Mesothelial cell of epicardium (in vitro differentiated cells): ENCODE results near the gene RNF13. TPM values are rescaled to one million over a fixed set of nuclear protein-coding genes. Genes with fewer than 3 reads are reported as not detected.

Experiments used
- DNase-seq, 2 experiments: peaks; one replicate each; pipeline ENCODE4 v3.0.0; 2021; ENCODE audit warnings: low spot score in 2 of 2; ENCODE audit not compliant: unreplicated experiment in 2 of 2
- H3K27ac Mint-ChIP-seq: 2 replicates; pipeline ENCODE4 v1.8.0; 2021; ENCODE audit warnings: mixed read lengths
- H3K27me3 Mint-ChIP-seq: 2 replicates; pipeline ENCODE4 v1.8.0; 2021; ENCODE audit warnings: low read depth, mixed read lengths
- H3K36me3 Mint-ChIP-seq: 2 replicates; pipeline ENCODE4 v1.8.0; 2021; ENCODE audit warnings: mixed read lengths
- H3K4me1 Mint-ChIP-seq: 2 replicates; pipeline ENCODE4 v1.8.0; 2021; ENCODE audit warnings: mixed read lengths
- H3K4me3 Mint-ChIP-seq: 2 replicates; pipeline ENCODE4 v1.8.0; 2021; ENCODE audit warnings: mild to moderate bottlenecking, moderate library complexity, mixed read lengths
- H3K9me3 Mint-ChIP-seq: 2 replicates; pipeline ENCODE4 v1.8.0; 2021; ENCODE audit warnings: mixed read lengths
- total RNA-seq: library from RNA; stranded (reverse); gene quantifications from 3 replicates; pipeline ENCODE4 v1.2.1, GENCODE V29; 2021
- TF ChIP-seq, protein P1 (sequence below): fragments of 200-600 bp; sonication (generic); IDR thresholded peaks from one replicate; pipeline ENCODE4 v1.5.0; 2021; ENCODE audit warnings: antibody characterized with exemption; ENCODE audit not compliant: unreplicated experiment

The RNF13 gene
- total RNA-seq, 1 donor from 2014 or later: 29.8 TPM

DNA sequence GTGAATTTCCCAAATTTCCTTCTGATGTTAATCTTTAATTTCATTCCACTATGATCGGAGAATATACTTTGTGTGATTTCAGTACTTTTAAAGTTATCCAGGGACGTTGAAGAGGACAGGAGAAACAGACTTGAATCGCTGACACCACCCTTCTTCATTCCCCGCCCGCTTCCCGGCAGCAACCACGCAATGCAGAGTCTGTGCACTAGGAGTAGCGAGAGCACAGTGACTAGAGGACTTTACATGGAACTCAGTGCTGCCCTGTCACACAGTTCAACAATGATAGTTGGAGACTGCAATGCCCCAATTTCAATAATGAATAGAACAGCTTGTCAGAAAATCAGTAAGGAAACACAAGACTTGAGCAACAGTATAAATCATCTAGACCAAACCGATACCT lies 73.9 kb downstream of the RNF13 start:
- H3K9me3 Mint-ChIP-seq: peaks cover 21% of the 10 kb centered on the region
- H3K27me3 Mint-ChIP-seq: no peaks in the 10 kb centered on the region
- no peak overlapping the region for H3K4me3 Mint-ChIP-seq
- no peak overlapping the region for H3K27ac Mint-ChIP-seq
- DNase-seq: no peak
- TF ChIP-seq, protein P1, sequence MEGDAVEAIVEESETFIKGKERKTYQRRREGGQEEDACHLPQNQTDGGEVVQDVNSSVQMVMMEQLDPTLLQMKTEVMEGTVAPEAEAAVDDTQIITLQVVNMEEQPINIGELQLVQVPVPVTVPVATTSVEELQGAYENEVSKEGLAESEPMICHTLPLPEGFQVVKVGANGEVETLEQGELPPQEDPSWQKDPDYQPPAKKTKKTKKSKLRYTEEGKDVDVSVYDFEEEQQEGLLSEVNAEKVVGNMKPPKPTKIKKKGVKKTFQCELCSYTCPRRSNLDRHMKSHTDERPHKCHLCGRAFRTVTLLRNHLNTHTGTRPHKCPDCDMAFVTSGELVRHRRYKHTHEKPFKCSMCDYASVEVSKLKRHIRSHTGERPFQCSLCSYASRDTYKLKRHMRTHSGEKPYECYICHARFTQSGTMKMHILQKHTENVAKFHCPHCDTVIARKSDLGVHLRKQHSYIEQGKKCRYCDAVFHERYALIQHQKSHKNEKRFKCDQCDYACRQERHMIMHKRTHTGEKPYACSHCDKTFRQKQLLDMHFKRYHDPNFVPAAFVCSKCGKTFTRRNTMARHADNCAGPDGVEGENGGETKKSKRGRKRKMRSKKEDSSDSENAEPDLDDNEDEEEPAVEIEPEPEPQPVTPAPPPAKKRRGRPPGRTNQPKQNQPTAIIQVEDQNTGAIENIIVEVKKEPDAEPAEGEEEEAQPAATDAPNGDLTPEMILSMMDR: no peak
- peaks cover 33% of the 10 kb centered on the region for H3K36me3 Mint-ChIP-seq
- peaks cover 9% of the 10 kb centered on the region for H3K4me1 Mint-ChIP-seq

DNA sequence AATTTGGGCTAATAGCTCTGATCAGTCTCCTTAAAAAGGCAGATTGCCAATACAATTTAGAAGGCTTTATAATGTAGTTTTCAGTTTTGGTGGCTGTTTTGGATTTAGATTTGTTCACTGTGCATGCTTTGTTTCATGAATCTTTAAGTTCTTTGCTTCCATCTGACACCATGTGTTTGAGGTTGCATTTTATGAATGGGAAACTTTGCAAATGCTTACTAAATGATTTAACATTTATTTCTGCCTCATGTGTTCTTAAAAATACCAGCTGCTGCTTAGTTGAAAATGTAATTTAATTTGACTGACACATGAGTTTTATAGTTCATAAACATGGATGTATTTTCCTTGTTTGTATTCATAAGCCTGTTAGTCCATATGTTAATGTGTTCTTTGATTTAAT lies 78.6 kb downstream of the RNF13 start:
- H3K4me3 Mint-ChIP-seq: no peak overlapping the region
- DNase-seq: no peak
- H3K27ac Mint-ChIP-seq: no peak overlapping the region
- no peaks in the 10 kb centered on the region for H3K9me3 Mint-ChIP-seq
- peaks cover 19% of the 10 kb centered on the region for H3K4me1 Mint-ChIP-seq
- H3K27me3 Mint-ChIP-seq: no peaks in the 10 kb centered on the region
- H3K36me3 Mint-ChIP-seq: peaks cover 15% of the 10 kb centered on the region
- TF ChIP-seq, protein P1: no peak

DNA sequence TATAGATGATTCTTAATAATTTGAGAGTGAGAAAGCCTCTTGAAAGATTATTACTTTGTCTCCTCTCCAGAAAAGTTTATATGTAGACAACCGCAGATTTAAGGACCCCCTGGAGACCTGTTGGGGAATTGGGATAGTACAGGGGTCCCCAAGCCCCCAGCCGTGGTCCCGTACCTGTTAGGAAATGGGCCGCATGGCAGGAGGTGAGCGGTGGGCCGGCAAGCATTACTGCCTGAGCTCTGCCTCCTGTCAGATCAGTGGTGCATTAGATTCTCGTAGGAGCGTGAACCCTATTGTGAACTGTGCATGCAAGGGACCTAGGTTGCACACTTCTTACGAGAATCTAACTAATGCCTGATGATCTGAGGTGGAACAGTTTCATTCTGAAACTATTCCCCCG lies 79.4 kb downstream of the RNF13 start:
- H3K9me3 Mint-ChIP-seq: no peaks in the 10 kb centered on the region
- H3K27ac Mint-ChIP-seq: no peak overlapping the region
- H3K27me3 Mint-ChIP-seq: no peaks in the 10 kb centered on the region
- TF ChIP-seq, protein P1: no peak
- H3K36me3 Mint-ChIP-seq: peaks cover 10% of the 10 kb centered on the region
- H3K4me1 Mint-ChIP-seq: peaks cover 19% of the 10 kb centered on the region
- no peak for DNase-seq
- no peak overlapping the region for H3K4me3 Mint-ChIP-seq

DNA sequence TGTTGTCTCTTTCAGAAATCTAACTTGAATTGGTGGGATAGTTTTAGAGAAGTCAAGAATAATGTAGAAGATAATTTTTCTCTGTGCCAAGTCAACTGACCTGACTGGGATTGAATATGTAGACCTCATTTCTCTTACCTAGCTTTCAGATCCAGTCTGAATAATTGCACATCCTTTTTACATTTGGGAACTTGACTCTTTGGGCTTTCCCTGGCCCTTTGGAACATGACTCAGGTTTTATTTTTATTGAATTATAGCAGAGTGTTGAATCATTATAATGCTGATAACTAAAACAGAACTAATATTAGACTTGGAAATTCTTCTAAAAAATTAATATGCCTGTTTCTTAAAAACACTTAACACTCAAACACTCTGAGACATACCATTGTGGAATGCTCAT lies 81.2 kb downstream of the RNF13 start:
- Mint-ChIP-seq H3K4me1 (peaks cover 19% of the 10 kb centered on the region), H3K27me3 (no peaks in the 10 kb centered on the region), H3K4me3 (no peak overlapping the region), H3K27ac (no peak overlapping the region), H3K36me3 (peaks cover 9% of the 10 kb centered on the region), H3K9me3 (no peaks in the 10 kb centered on the region)
- TF ChIP-seq, protein P1: no peak
- DNase-seq: no peak

DNA sequence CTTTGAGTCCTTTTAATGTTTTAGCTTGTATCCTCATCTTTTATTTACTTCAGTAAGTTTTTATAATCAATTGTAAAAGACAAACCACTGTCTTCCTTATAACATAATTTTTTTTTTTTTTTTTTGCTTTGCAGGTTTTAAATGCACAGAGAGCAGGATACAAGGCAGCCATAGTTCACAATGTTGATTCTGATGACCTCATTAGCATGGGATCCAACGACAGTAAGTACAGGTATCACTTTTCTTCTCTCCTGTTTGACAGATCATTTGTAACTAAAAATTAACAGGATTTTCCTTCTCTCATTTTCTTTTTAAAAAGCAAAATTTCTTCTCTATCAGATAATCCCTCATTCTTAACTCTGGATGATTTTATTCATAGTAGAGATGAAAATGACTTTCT lies 82.3 kb downstream of the RNF13 start:
- Mint-ChIP-seq H3K9me3 (no peaks in the 10 kb centered on the region), H3K4me3 (no peak overlapping the region), H3K36me3 (peaks cover 7% of the 10 kb centered on the region), H3K27ac (no peak overlapping the region), H3K27me3 (no peaks in the 10 kb centered on the region), H3K4me1 (peaks cover 17% of the 10 kb centered on the region)
- TF ChIP-seq, protein P1: no peak
- no peak for DNase-seq

DNA sequence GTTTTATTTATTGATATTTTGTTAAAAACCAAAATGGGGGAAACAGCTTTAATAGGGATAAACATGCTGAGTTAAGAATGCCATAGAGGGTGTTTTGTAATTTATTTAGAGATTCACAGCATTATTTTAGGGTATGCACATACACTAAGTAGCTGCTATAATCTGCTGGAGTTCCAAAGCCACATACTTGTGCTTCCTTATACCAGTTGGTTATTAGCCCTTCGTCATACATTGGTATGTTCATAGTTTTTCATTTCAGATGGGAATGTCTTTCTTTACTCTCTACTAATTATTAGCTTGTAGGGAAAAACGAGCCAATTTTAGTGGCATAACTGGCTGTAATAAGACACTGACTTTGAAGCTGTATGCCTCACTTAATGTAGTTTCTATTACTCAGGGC lies 82.8 kb downstream of the RNF13 start:
- Mint-ChIP-seq H3K36me3 (peaks cover 7% of the 10 kb centered on the region), H3K27ac (no peak overlapping the region), H3K27me3 (no peaks in the 10 kb centered on the region), H3K9me3 (no peaks in the 10 kb centered on the region), H3K4me1 (peaks cover 14% of the 10 kb centered on the region), H3K4me3 (no peak overlapping the region)
- TF ChIP-seq, protein P1: no peak
- DNase-seq: no peak
